ENCODE measurements around the gene IGF2BP2.
"Not testable (repeated sequence)": the region's sequence is repeated elsewhere in the genome, so short reads cannot be mapped to it uniquely, and the experiment has no call there.

IGF2BP2 gene

DNA sequence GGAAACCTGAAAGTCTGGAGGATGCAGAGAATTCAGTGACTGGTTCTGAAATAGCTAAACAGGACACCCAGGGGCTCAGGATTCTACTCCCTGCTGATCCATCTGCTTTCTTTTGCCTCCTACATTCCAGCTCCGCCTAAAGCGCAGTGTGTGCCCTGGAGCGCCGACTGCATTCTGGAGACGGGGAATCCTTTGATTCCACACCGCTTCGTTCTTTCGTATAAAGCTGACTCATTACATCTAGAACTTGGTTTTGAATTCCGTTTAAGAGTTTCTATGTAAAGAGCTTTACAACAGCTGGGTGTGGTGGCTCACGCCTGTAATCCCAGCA lies 177.0 kb downstream of the IGF2BP2 start:
- Histone ChIP-seq H3K36me3 (no peaks in the 10 kb centered on the region), H3K4me3 (no peak overlapping the region), H4K20me1 (no peaks in the 10 kb centered on the region), H3K9me3 (no peaks in the 10 kb centered on the region), H3K4me2 (no peak overlapping the region), H3K27me3 (no peaks in the 10 kb centered on the region), H3K27ac (no peak overlapping the region), H3K4me1 (no peaks in the 10 kb centered on the region), H3K9ac (no peak overlapping the region)
- no peak for TF ChIP-seq Cebpa-rat (IDR thresholded peaks at IDR 0.05)

GRCh38 chr3:185647134-185647879 lies 177.5 kb downstream of the IGF2BP2 start:
- H3K9ac ChIP-seq = no peak overlapping the region
- no peaks in the 10 kb centered on the region for H3K36me3 ChIP-seq
- no peak overlapping the region for H3K4me3 ChIP-seq
- H3K9me3 ChIP-seq = no peaks in the 10 kb centered on the region
- H3K4me2 ChIP-seq = no peak overlapping the region
- no peaks in the 10 kb centered on the region for H3K4me1 ChIP-seq
- H3K27ac ChIP-seq = no peak overlapping the region
- H4K20me1 ChIP-seq = no peaks in the 10 kb centered on the region
- no peaks in the 10 kb centered on the region for H3K27me3 ChIP-seq
- no peak for TF ChIP-seq Cebpa-rat (IDR thresholded peaks at IDR 0.05)

DNA sequence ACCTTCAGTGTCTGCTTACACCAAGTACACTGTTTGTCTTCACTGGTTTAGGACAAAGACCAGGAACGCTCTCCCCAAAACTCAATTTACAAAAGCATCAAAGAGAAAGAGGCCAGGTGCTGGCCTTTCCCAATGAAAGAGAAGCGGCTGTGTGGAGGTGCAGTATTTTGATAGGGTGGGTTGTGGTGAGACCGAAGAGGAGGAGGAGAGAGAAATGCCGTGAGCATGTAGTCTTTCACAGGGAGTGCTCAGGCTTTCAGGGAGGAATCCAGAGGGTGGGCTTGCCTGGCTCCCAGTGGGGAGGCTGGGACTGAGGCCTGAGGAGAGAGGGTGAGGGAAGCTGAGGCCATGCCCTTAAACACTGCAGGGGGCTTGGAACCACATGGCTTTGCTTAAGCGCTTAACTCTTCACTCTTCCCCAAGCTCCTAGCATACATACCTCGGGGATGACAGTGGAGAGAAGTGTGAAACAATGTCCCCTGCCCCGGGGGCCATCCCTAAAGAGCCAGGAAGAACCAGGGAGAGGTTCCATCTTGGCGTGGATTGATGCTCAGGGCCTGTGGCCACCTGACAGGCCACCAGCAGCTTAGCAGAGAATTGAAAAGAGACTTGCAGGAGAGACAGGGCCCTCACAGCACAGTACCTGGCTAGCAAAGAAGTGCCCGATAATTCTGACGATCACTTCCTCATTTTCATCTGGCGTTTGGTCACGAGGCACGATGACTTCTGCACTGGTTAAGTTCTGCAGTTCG lies 178.3 kb downstream of the IGF2BP2 start:
- Histone ChIP-seq H3K9ac (no peak overlapping the region), H3K27ac (no peak overlapping the region), H4K20me1 (no peaks in the 10 kb centered on the region), H3K36me3 (no peaks in the 10 kb centered on the region), H3K4me2 (no peak overlapping the region), H3K4me3 (no peak overlapping the region), H3K4me1 (no peaks in the 10 kb centered on the region), H3K27me3 (no peaks in the 10 kb centered on the region), H3K9me3 (no peaks in the 10 kb centered on the region)
- no peak for TF ChIP-seq Cebpa-rat (IDR thresholded peaks at IDR 0.05)

- H3K9ac ChIP-seq = no peak overlapping the region
- H3K4me3 ChIP-seq = no peak overlapping the region
- H3K9me3 ChIP-seq = no peaks in the 10 kb centered on the region
- no peaks in the 10 kb centered on the region for H3K4me1 ChIP-seq
- H3K36me3 ChIP-seq = no peaks in the 10 kb centered on the region
- no peak overlapping the region for H3K4me2 ChIP-seq
- TF ChIP-seq Cebpa-rat (IDR thresholded peaks at IDR 0.05) = no peak
- H3K27ac ChIP-seq = no peak overlapping the region
- H4K20me1 ChIP-seq = no peaks in the 10 kb centered on the region
- no peaks in the 10 kb centered on the region for H3K27me3 ChIP-seq
These were observed 179.1 kb downstream of the IGF2BP2 start for GRCh38 chr3:185645596-185646381.

DNA sequence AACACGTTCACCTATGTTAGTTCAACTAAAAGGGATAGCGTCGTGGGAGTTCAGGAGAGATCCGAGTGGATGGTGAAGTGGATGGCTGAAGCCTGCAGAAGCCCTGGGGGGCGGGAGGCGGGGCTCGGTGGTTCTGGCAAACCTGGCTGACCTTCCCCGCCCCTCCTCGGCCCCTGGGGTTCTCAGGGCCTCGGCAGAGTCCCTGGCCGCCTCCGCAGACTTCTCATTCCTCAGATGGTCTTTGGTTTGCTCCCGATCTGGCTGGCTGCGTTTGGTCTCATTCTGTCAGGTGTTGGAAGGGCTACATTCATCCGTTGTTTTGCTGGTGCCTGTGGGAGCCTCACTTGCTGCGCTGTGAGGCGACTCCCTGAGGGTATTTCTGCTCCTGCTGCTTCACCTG lies 179.7 kb downstream of the IGF2BP2 start:
- H3K9me3 ChIP-seq, H3K27ac ChIP-seq, H3K4me3 ChIP-seq, H4K20me1 ChIP-seq, H3K36me3 ChIP-seq, H3K9ac ChIP-seq, H3K27me3 ChIP-seq, H3K4me1 ChIP-seq, H3K4me2 ChIP-seq: not testable (repeated sequence)

DNA sequence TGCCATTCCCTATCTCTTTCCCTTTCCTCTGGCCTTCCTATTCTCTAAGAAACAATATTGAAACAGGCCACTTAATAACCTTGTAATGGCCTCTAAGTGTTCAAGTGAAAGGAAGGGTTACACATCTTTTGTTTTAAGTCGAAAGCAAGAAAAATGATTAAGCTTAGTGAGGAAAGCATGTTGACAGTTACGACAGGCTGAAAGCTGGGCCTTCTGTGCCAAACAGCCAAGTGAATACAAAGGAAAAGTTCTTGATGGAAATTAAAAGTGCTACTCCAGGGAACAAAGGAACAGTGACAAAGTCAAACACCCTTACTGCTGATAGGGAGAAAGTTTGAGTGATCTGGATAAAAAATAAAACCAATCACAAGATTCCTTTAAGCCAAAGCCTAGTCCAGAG lies 184.5 kb downstream of the IGF2BP2 start:
- Histone ChIP-seq H3K9me3 (no peaks in the 10 kb centered on the region), H3K9ac (no peak overlapping the region), H3K4me1 (peaks cover 12% of the 10 kb centered on the region), H3K4me3 (no peak overlapping the region), H3K27me3 (no peaks in the 10 kb centered on the region), H3K4me2 (no peak overlapping the region), H3K36me3 (no peaks in the 10 kb centered on the region), H4K20me1 (no peaks in the 10 kb centered on the region), H3K27ac (no peak overlapping the region)
- no peak for TF ChIP-seq Cebpa-rat (IDR thresholded peaks at IDR 0.05)

DNA sequence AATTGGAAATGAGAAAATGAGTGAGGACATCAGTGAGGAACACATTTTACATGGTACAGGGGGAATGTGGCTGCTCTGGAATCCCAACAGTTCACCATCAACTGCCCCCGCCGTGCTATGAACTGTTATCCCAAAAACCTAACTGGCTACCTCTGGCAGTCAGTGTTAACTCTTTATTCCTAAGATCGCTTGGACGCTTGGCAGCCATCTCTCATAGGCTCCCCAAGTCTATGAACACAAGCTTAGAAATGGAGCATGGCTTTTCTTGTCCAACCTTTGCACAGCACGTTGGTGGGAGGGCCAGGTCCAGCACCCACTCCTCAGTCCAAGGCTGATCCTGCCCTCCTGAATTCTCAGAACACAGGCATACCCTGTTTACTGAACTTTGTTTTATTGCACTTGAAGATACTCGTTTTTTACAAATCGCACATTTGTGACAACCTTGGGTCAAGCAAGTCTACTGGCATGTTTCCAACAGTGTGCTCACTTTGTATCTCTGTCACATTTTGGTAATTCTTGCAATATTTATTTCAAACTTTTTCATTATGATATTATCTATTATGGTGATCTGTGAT lies 185.1 kb downstream of the IGF2BP2 start:
- Histone ChIP-seq H3K4me2 (no peak overlapping the region), H3K36me3 (no peaks in the 10 kb centered on the region)

DNA sequence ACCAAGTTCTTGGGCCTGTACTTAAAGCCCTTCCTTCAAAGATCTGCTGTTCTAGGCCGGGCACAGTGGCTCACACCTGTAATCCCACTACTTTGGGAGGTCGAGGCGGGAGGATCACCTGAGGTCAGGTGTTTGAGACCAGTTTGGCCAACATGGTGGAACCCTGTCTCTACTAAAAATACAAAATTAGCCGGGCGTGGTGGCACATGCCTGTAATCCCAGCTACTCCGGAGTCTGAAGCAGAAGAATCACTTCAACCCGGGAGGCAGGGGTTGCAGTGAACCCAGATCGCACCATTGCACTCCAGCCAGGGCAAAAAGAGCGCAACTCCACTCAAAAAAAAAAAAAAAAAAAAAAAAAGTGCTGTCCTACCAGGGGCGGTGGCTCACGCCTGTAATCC lies 186.2 kb downstream of the IGF2BP2 start:
- not testable (repeated sequence) for H3K4me3 ChIP-seq, H3K36me3 ChIP-seq, H3K27ac ChIP-seq, H3K4me2 ChIP-seq, H3K9ac ChIP-seq, H3K9me3 ChIP-seq, H4K20me1 ChIP-seq, H3K27me3 ChIP-seq
- peaks cover 22% of the 10 kb centered on the region for H3K4me1 ChIP-seq

More for the DNA sequence above, 185.1 kb downstream of the IGF2BP2 start:
- Histone ChIP-seq H3K27me3 (no peaks in the 10 kb centered on the region), H3K27ac (no peak overlapping the region), H3K9me3 (no peaks in the 10 kb centered on the region), H4K20me1 (no peaks in the 10 kb centered on the region), H3K9ac (no peak overlapping the region), H3K4me3 (no peak overlapping the region), H3K4me1 (peaks cover 18% of the 10 kb centered on the region)
- no peak for TF ChIP-seq Cebpa-rat (IDR thresholded peaks at IDR 0.05)

GRCh38 chr3:185637388-185637787 lies 187.5 kb downstream of the IGF2BP2 start:
- no peak overlapping the region for H3K4me3 ChIP-seq
- 0 out of 2 replicates have a peak overlapping the region, but pooled peaks have one; percentile 3 for H3K4me2 ChIP-seq
- no peaks in the 10 kb centered on the region for H4K20me1 ChIP-seq
- no peaks in the 10 kb centered on the region for H3K9me3 ChIP-seq
- H3K27ac ChIP-seq = no peak overlapping the region
- no peak for TF ChIP-seq Cebpa-rat (IDR thresholded peaks at IDR 0.05)
- no peak overlapping the region for H3K9ac ChIP-seq
- H3K36me3 ChIP-seq = 0 out of 2 replicates have a peak, but pooled peaks cover 2% of the 10 kb centered on the region
- no peaks in the 10 kb centered on the region for H3K27me3 ChIP-seq
- H3K4me1 ChIP-seq = peaks cover 22% of the 10 kb centered on the region

DNA sequence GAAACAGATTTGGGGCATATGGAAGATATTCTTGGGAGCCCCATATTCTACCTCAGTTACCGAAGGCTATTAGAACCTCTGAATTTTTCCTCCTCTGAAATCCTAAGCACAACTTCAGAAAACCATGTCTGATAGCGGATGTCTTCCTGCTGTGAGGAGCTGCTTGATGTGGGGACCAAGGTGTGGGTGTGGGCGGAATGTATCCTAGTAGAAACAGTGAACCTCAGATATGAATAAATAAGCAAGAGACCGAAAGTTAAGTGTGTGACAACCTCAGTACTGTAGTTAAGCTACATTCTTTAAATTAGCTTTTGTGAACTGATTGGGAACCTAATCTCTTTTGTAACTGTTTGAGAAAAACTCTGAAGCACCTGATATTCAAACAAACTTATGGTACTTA lies 191.8 kb downstream of the IGF2BP2 start:
- H3K36me3 ChIP-seq = peaks cover 27% of the 10 kb centered on the region
- H3K4me1 ChIP-seq = peaks cover 34% of the 10 kb centered on the region
- H4K20me1 ChIP-seq = no peaks in the 10 kb centered on the region
- no peaks in the 10 kb centered on the region for H3K9me3 ChIP-seq
- no peak overlapping the region for H3K9ac ChIP-seq
- no peak for TF ChIP-seq Cebpa-rat (IDR thresholded peaks at IDR 0.05)
- H3K4me2 ChIP-seq = no peak overlapping the region
- H3K27me3 ChIP-seq = no peaks in the 10 kb centered on the region
- H3K4me3 ChIP-seq = no peak overlapping the region
- H3K27ac ChIP-seq = no peak overlapping the region

Data from BLaER1 (cell line).